ENCODE data around the gene NEURL1B. TPM values are rescaled to one million over a fixed set of nuclear protein-coding genes. Genes with fewer than 3 reads are reported as not detected.

The NEURL1B gene
- total RNA-seq, 1 donor from 2014 or later, result 1.5 TPM

- H3K36me3 Mint-ChIP-seq (ENCODE audit: unreplicated experiment), result no peaks in the 10 kb centered on the region
- peaks cover 19% of the 10 kb centered on the region for H3K4me1 Mint-ChIP-seq (ENCODE audit: unreplicated experiment)
- no peak overlapping the region for H3K4me3 Mint-ChIP-seq (ENCODE audit: unreplicated experiment)
- no peak for DNase-seq (ENCODE audit: extremely low spot score, unreplicated experiment)
- H3K27ac Mint-ChIP-seq (ENCODE audit: unreplicated experiment), result no peak overlapping the region
- no peak for TF ChIP-seq CTCF (IDR thresholded peaks at IDR 0.05)
- H3K9me3 Mint-ChIP-seq (ENCODE audit: unreplicated experiment), result no peaks in the 10 kb centered on the region
- H3K27me3 Mint-ChIP-seq (ENCODE audit: unreplicated experiment), result no peaks in the 10 kb centered on the region
Measured at GRCh38 chr5:172661526-172661925, 20.5 kb downstream of the NEURL1B start.

- DNase-seq (ENCODE audit: extremely low spot score, unreplicated experiment), result no peak
- H3K36me3 Mint-ChIP-seq (ENCODE audit: unreplicated experiment), result no peaks in the 10 kb centered on the region
- no peak overlapping the region for H3K27ac Mint-ChIP-seq (ENCODE audit: unreplicated experiment)
- H3K27me3 Mint-ChIP-seq (ENCODE audit: unreplicated experiment), result no peaks in the 10 kb centered on the region
- no peaks in the 10 kb centered on the region for H3K9me3 Mint-ChIP-seq (ENCODE audit: unreplicated experiment)
- peaks cover 19% of the 10 kb centered on the region for H3K4me1 Mint-ChIP-seq (ENCODE audit: unreplicated experiment)
- H3K4me3 Mint-ChIP-seq (ENCODE audit: unreplicated experiment), result no peak overlapping the region
- TF ChIP-seq CTCF (IDR thresholded peaks at IDR 0.05), result no peak
Measured at GRCh38 chr5:172662596-172662995, 21.5 kb downstream of the NEURL1B start.

- H3K27me3 Mint-ChIP-seq (ENCODE audit: unreplicated experiment), result no peaks in the 10 kb centered on the region
- no peaks in the 10 kb centered on the region for H3K9me3 Mint-ChIP-seq (ENCODE audit: unreplicated experiment)
- H3K36me3 Mint-ChIP-seq (ENCODE audit: unreplicated experiment), result no peaks in the 10 kb centered on the region
- H3K27ac Mint-ChIP-seq (ENCODE audit: unreplicated experiment), result no peak overlapping the region
- H3K4me1 Mint-ChIP-seq (ENCODE audit: unreplicated experiment), result peaks cover 19% of the 10 kb centered on the region
- no peak for DNase-seq (ENCODE audit: extremely low spot score, unreplicated experiment)
- no peak for TF ChIP-seq CTCF (IDR thresholded peaks at IDR 0.05)
- no peak overlapping the region for H3K4me3 Mint-ChIP-seq (ENCODE audit: unreplicated experiment)
Measured at GRCh38 chr5:172664018-172664417, 23.0 kb downstream of the NEURL1B start.

- peaks cover 11% of the 10 kb centered on the region for H3K4me1 Mint-ChIP-seq (ENCODE audit: unreplicated experiment)
- no peak overlapping the region for H3K4me3 Mint-ChIP-seq (ENCODE audit: unreplicated experiment)
- no peaks in the 10 kb centered on the region for H3K9me3 Mint-ChIP-seq (ENCODE audit: unreplicated experiment)
- TF ChIP-seq CTCF (IDR thresholded peaks at IDR 0.05), result no peak
- no peaks in the 10 kb centered on the region for H3K36me3 Mint-ChIP-seq (ENCODE audit: unreplicated experiment)
- no peak for DNase-seq (ENCODE audit: extremely low spot score, unreplicated experiment)
- H3K27me3 Mint-ChIP-seq (ENCODE audit: unreplicated experiment), result no peaks in the 10 kb centered on the region
- H3K27ac Mint-ChIP-seq (ENCODE audit: unreplicated experiment), result no peak overlapping the region
Measured at GRCh38 chr5:172664681-172665541, 23.8 kb downstream of the NEURL1B start.

GRCh38 chr5:172666251-172666650 is 25.2 kb downstream of the NEURL1B start:
- H3K27me3 Mint-ChIP-seq (ENCODE audit: unreplicated experiment), result no peaks in the 10 kb centered on the region
- DNase-seq (ENCODE audit: extremely low spot score, unreplicated experiment), result no peak
- H3K4me3 Mint-ChIP-seq (ENCODE audit: unreplicated experiment), result no peak overlapping the region
- H3K9me3 Mint-ChIP-seq (ENCODE audit: unreplicated experiment), result no peaks in the 10 kb centered on the region
- no peaks in the 10 kb centered on the region for H3K36me3 Mint-ChIP-seq (ENCODE audit: unreplicated experiment)
- H3K4me1 Mint-ChIP-seq (ENCODE audit: unreplicated experiment), result peaks cover 2% of the 10 kb centered on the region
- no peak for TF ChIP-seq CTCF (IDR thresholded peaks at IDR 0.05)
- no peak overlapping the region for H3K27ac Mint-ChIP-seq (ENCODE audit: unreplicated experiment)

Measured in osteocyte (in vitro differentiated cells).